ENCODE results near the gene ST14.
"Not testable (repeated sequence)": the region's sequence is repeated elsewhere in the genome, so short reads cannot be mapped to it uniquely, and the experiment has no call there.

GRCh38 chr11:130249929-130250328 is 90.3 kb downstream of the ST14 start:
- TF ChIP-seq, protein P1, sequence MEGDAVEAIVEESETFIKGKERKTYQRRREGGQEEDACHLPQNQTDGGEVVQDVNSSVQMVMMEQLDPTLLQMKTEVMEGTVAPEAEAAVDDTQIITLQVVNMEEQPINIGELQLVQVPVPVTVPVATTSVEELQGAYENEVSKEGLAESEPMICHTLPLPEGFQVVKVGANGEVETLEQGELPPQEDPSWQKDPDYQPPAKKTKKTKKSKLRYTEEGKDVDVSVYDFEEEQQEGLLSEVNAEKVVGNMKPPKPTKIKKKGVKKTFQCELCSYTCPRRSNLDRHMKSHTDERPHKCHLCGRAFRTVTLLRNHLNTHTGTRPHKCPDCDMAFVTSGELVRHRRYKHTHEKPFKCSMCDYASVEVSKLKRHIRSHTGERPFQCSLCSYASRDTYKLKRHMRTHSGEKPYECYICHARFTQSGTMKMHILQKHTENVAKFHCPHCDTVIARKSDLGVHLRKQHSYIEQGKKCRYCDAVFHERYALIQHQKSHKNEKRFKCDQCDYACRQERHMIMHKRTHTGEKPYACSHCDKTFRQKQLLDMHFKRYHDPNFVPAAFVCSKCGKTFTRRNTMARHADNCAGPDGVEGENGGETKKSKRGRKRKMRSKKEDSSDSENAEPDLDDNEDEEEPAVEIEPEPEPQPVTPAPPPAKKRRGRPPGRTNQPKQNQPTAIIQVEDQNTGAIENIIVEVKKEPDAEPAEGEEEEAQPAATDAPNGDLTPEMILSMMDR (optimal IDR thresholded peaks at IDR 0.05 in 1 of 3, IDR thresholded peaks at IDR 0.05 in 1 of 3, conservative IDR thresholded peaks at IDR 0.05 in 1 of 3; ENCODE audit: extremely low read depth in 1 of 3, insufficient read depth in 2 of 3, low read length in 3 of 3) = not testable (repeated sequence)
- not testable (repeated sequence) for TF ChIP-seq EZH2 (IDR thresholded peaks at IDR 0.05; ENCODE audit: low read length)

All from keratinocyte (primary cell).